OCI-LY1 (cell line): ENCODE results near the gene APC.

Experiments used
- H2AFZ ChIP-seq: fragments of 200-600 bp; sonication (generic), shearing (Covaris generic); 2 replicates; pipeline ENCODE4 v1.6.0; 2014; ENCODE audit warnings: antibody characterized with exemption, mild to moderate bottlenecking, low read length
- H3F3A ChIP-seq: fragments of 200-600 bp; sonication (generic), shearing (Covaris generic); 2 replicates; pipeline ENCODE4 v1.6.0; 2014; ENCODE audit warnings: mild to moderate bottlenecking, antibody characterized with exemption, low read length, moderate library complexity; ENCODE audit not compliant: insufficient read depth
- H3K27ac ChIP-seq: fragments of 200-600 bp; sonication (generic); 2 replicates; pipeline ENCODE4 v1.5.1; 2014; ENCODE audit warnings: low read length, mixed run types, mild to moderate bottlenecking, low read depth; ENCODE audit not compliant: poor library complexity, severe bottlenecking
- H3K27me3 ChIP-seq: fragments of 200-600 bp; sonication (generic); 2 replicates; pipeline ENCODE4 v1.6.0; 2014; ENCODE audit warnings: antibody characterized with exemption, mild to moderate bottlenecking, low read length, moderate library complexity; ENCODE audit not compliant: insufficient read depth
- H3K36me3 ChIP-seq: fragments of 200-600 bp; sonication (generic); 2 replicates; pipeline ENCODE4 v1.6.1; 2014; ENCODE audit warnings: mild to moderate bottlenecking, antibody characterized with exemption, low read length, moderate library complexity, mixed read lengths; ENCODE audit not compliant: insufficient read depth
- H3K4me1 ChIP-seq: fragments of 200-600 bp; sonication (generic); 2 replicates; pipeline ENCODE4 v1.5.1; 2014; ENCODE audit warnings: mild to moderate bottlenecking, low read length, moderate library complexity; ENCODE audit not compliant: insufficient read depth, severe bottlenecking
- H3K4me2 ChIP-seq: fragments of 200-600 bp; sonication (generic), shearing (Covaris generic); 2 replicates; pipeline ENCODE4 v1.6.1; 2014; ENCODE audit warnings: low read length
- H3K4me3 ChIP-seq: fragments of 200-600 bp; sonication (generic); 2 replicates; pipeline ENCODE4 v1.5.1; 2014; ENCODE audit warnings: low read length, low read depth, mild to moderate bottlenecking, mixed read lengths; ENCODE audit not compliant: poor library complexity, severe bottlenecking
- H3K79me2 ChIP-seq: fragments of 200-600 bp; shearing (Covaris generic); 2 replicates; pipeline ENCODE4 v1.6.1; 2016; ENCODE audit warnings: mixed run types, low read length, mixed read lengths; ENCODE audit not compliant: insufficient read depth
- H3K9ac ChIP-seq: fragments of 200-600 bp; sonication (generic), shearing (Covaris generic); 2 replicates; pipeline ENCODE4 v1.6.1; 2014; ENCODE audit warnings: mild to moderate bottlenecking, low read length, mixed read lengths
- H3K9me2 ChIP-seq: fragments of 200-600 bp; sonication (generic), shearing (Covaris generic); 2 replicates; pipeline ENCODE4 v1.6.1; 2014; ENCODE audit warnings: low read depth, mild to moderate bottlenecking, low read length, mixed read lengths
- H3K9me3 ChIP-seq: fragments of 200-600 bp; shearing (Covaris generic); 2 replicates; pipeline ENCODE4 v1.6.1; 2014; ENCODE audit warnings: low read length, mixed read lengths
- H4K20me1 ChIP-seq: fragments of 200-600 bp; sonication (generic), shearing (Covaris generic); 2 replicates; pipeline ENCODE4 v1.6.0; 2016; ENCODE audit warnings: mild to moderate bottlenecking, low read length; ENCODE audit not compliant: insufficient read depth
- CTCF ChIP-seq: fragments of 200-600 bp; sonication (generic), shearing (Covaris generic); IDR thresholded peaks from 2 replicates; pipeline ENCODE4 v1.5.1; 2017; ENCODE audit warnings: mild to moderate bottlenecking, antibody characterized with exemption, low read length, moderate library complexity, mixed read lengths
- EZH2 ChIP-seq: fragments of 200-600 bp; sonication (generic), shearing (Covaris generic); IDR thresholded peaks from 2 replicates; pipeline ENCODE4 v1.8.0; 2017; ENCODE audit warnings: borderline replicate concordance, mixed run types, mild to moderate bottlenecking, antibody characterized with exemption, low read length, moderate library complexity, mixed read lengths

APC gene

GRCh38 chr5:112732131-112732530 lies 5.6 kb upstream of the APC start:
- Histone ChIP-seq H3K9ac (no peak overlapping the region), H3K36me3 (no peaks in the 10 kb centered on the region), H3K27ac (no peak overlapping the region), H3K79me2 (no peaks in the 10 kb centered on the region), H3K9me3 (no peaks in the 10 kb centered on the region), H3K4me1 (peaks cover 4% of the 10 kb centered on the region), H3K4me2 (no peak overlapping the region), H3K9me2 (no peaks in the 10 kb centered on the region), H4K20me1 (no peaks in the 10 kb centered on the region), H2AFZ (no peak overlapping the region), H3K4me3 (no peak overlapping the region), H3K27me3 (no peaks in the 10 kb centered on the region), H3F3A (no peaks in the 10 kb centered on the region)
- TF ChIP-seq CTCF (no peak), EZH2 (no peak)

- Histone ChIP-seq H3K4me3 (no peak overlapping the region), H4K20me1 (no peaks in the 10 kb centered on the region)
Measured at GRCh38 chr5:112733586-112733985, 4.1 kb upstream of the APC start.

GRCh38 chr5:112734597-112734996 lies 3.1 kb upstream of the APC start:
- peaks cover 12% of the 10 kb centered on the region for H3K79me2 ChIP-seq
- H2AFZ ChIP-seq: no peak overlapping the region
- H3K9me3 ChIP-seq: no peaks in the 10 kb centered on the region
- H3K27ac ChIP-seq: no peak overlapping the region
- H3F3A ChIP-seq: no peaks in the 10 kb centered on the region
- H3K27me3 ChIP-seq: no peaks in the 10 kb centered on the region
- no peaks in the 10 kb centered on the region for H4K20me1 ChIP-seq
- no peaks in the 10 kb centered on the region for H3K36me3 ChIP-seq
- no peak overlapping the region for H3K9ac ChIP-seq
- H3K9me2 ChIP-seq: no peaks in the 10 kb centered on the region
- H3K4me3 ChIP-seq: no peak overlapping the region
- peaks cover 20% of the 10 kb centered on the region for H3K4me1 ChIP-seq
- no peak overlapping the region for H3K4me2 ChIP-seq
- TF ChIP-seq EZH2: no peak
- TF ChIP-seq CTCF: no peak

More at GRCh38 chr5:112733586-112733985, 4.1 kb upstream of the APC start:
- Histone ChIP-seq H3K79me2 (0 out of 2 replicates have a peak, but pooled peaks cover 2% of the 10 kb centered on the region), H3K4me2 (no peak overlapping the region), H3K9ac (no peak overlapping the region), H3K27me3 (no peaks in the 10 kb centered on the region), H3K9me3 (no peaks in the 10 kb centered on the region), H2AFZ (no peak overlapping the region), H3K4me1 (peaks cover 9% of the 10 kb centered on the region), H3F3A (no peaks in the 10 kb centered on the region), H3K36me3 (no peaks in the 10 kb centered on the region), H3K27ac (no peak overlapping the region), H3K9me2 (no peaks in the 10 kb centered on the region)
- TF ChIP-seq EZH2 (no peak), CTCF (no peak)
